NCI-H128 (cell line): ENCODE measurements around the gene INSYN2B.

Experiments
- DNase-seq: peaks from one replicate; lab custom pipeline; 2025; ENCODE audit not compliant: unreplicated experiment; lab: John Stamatoyannopoulos, UW

The INSYN2B gene

GRCh38 chr5:169893571-169893970, 86.7 kb downstream of the INSYN2B start:
- DNase-seq = no peak

GRCh38 chr5:169893010-169893409, 87.3 kb downstream of the INSYN2B start:
- DNase-seq = no peak

- DNase-seq = no peak
These were observed 90.7 kb downstream of the INSYN2B start for GRCh38 chr5:169889572-169889971.

- no peak for DNase-seq
These were observed 93.6 kb downstream of the INSYN2B start for GRCh38 chr5:169886677-169887076.

GRCh38 chr5:169886033-169886432, 94.3 kb downstream of the INSYN2B start:
- DNase-seq = no peak

- DNase-seq = no peak
These were observed 98.5 kb downstream of the INSYN2B start for GRCh38 chr5:169881702-169882303.

- no peak for DNase-seq
These were observed 99.5 kb downstream of the INSYN2B start for GRCh38 chr5:169880785-169881184.

- no peak for DNase-seq
These were observed 100.2 kb downstream of the INSYN2B start for GRCh38 chr5:169880012-169880663.

- no peak for DNase-seq
These were observed 103.9 kb downstream of the INSYN2B start for GRCh38 chr5:169876386-169876785.

GRCh38 chr5:169875731-169876130, 104.6 kb downstream of the INSYN2B start:
- no peak for DNase-seq

GRCh38 chr5:169875091-169875728, 105.1 kb downstream of the INSYN2B start:
- no peak for DNase-seq

GRCh38 chr5:169874621-169875020, 105.7 kb downstream of the INSYN2B start:
- no peak for DNase-seq

- no peak for DNase-seq
These were observed 106.7 kb downstream of the INSYN2B start for GRCh38 chr5:169873642-169874041.

GRCh38 chr5:169871826-169872490, 108.3 kb downstream of the INSYN2B start:
- DNase-seq = no peak

GRCh38 chr5:169870211-169870610, 110.1 kb downstream of the INSYN2B start:
- no peak for DNase-seq

GRCh38 chr5:169869066-169869465, 111.2 kb downstream of the INSYN2B start:
- no peak for DNase-seq

- DNase-seq = no peak
These were observed 112.9 kb downstream of the INSYN2B start for GRCh38 chr5:169867347-169867746.

GRCh38 chr5:169864483-169864882, 115.8 kb downstream of the INSYN2B start:
- DNase-seq = no peak

- no peak for DNase-seq
These were observed 117.9 kb downstream of the INSYN2B start for GRCh38 chr5:169862391-169862811.

GRCh38 chr5:169861934-169862333, 118.4 kb downstream of the INSYN2B start:
- DNase-seq = no peak

GRCh38 chr5:169861433-169861832, 118.9 kb downstream of the INSYN2B start:
- DNase-seq = no peak

GRCh38 chr5:169860585-169860984, 119.7 kb downstream of the INSYN2B start:
- DNase-seq = no peak
